HCT116 (cell line): ENCODE measurements around the gene CHST8. TPM values are rescaled to one million over a fixed set of nuclear protein-coding genes. Genes with fewer than 3 reads are reported as not detected.

Experiments used
- ATAC-seq: fragments of 200-7000 bp; cut with Tn5 transposase; 2 replicates; pipeline ENCODE4 v1.9.1; 2020; ENCODE audit warnings: mild to moderate bottlenecking, moderate library complexity
- BruUV-seq: library from RNA; stranded (reverse); fragments of 400-500 nt; replicated peaks from 2 replicates; lab custom pipeline; 2021; lab: Mats Ljungman, UMichigan
- CTCF ChIA-PET: fragments of 300-600 bp; sonication (Branson Sonifier 250); formaldehyde crosslinking; loops from one replicate; lab custom pipeline; 2021; ENCODE audit warnings: antibody characterized with exemption; lab: Charles Lee
- POLR2A ChIA-PET: fragments of 300-600, 350-600 bp; sonication (Branson Sonifier 250); formaldehyde crosslinking; loops from one replicate; lab custom pipeline; 2021; ENCODE audit warnings: antibody characterized with exemption; lab: Charles Lee
- RAD21 ChIA-PET, 2 experiments: fragments of 300-600 bp; sonication (Branson Sonifier 250); formaldehyde crosslinking; loops; one replicate each; lab custom pipeline; 2023; ENCODE audit warnings: low total read pairs in 2 of 2; ENCODE audit not compliant: uncharacterized antibody in 2 of 2, unreplicated experiment in 2 of 2, low non-redundant PET in 1 of 2; lab: Charles Lee
- DNase-seq: peaks from one replicate; pipeline ENCODE4 v3.0.0-alpha.2; 2010; ENCODE audit warnings: low read depth, low spot score
- H2AFZ ChIP-seq: fragments of 200-600 bp; shearing (Covaris generic), sonication (generic); 2 replicates; pipeline ENCODE4 v1.6.1; 2017; ENCODE audit warnings: low read depth, mixed run types, mixed read lengths, antibody characterized with exemption, low read length; ENCODE audit not compliant: poor library complexity, severe bottlenecking
- H3K27ac ChIP-seq: 2 replicates; pipeline ENCODE4 v1.5.1; 2012; ENCODE audit warnings: low read depth, low read length
- H3K27me3 ChIP-seq: fragments of 200-600 bp; sonication (generic); 2 replicates; pipeline ENCODE4 v1.6.1; 2016; ENCODE audit warnings: mixed run types, low read length, mixed read lengths; ENCODE audit not compliant: insufficient read depth
- H3K36me3 ChIP-seq, 2 experiments: fragments of 200-500 bp in 1 of 2; fragments of 200-600 bp in 1 of 2; sonication (Bioruptor generic) in 1 of 2; sonication (generic) in 1 of 2; 2 replicates each; pipeline versions ENCODE4 v1.5.1 to v1.6.1; 2014 to 2016; ENCODE audit warnings: low read length in 2 of 2, inconsistent platforms in 1 of 2, mixed read lengths in 1 of 2, mixed run types in 1 of 2; ENCODE audit not compliant: insufficient read depth in 2 of 2, control insufficient read depth in 1 of 2
- H3K4me1 ChIP-seq, 2 experiments: fragments of 200-600 bp in 1 of 2; sonication (generic) in 1 of 2; 2 replicates each; pipeline versions ENCODE4 v1.5.1 to v1.6.1; 2012 to 2017; ENCODE audit warnings: low read length in 2 of 2, inconsistent platforms in 1 of 2, mild to moderate bottlenecking in 1 of 2, mixed read lengths in 1 of 2, mixed run types in 1 of 2, moderate library complexity in 1 of 2; ENCODE audit not compliant: insufficient read depth in 2 of 2, control insufficient read depth in 1 of 2
- H3K4me2 ChIP-seq: fragments of 200-600 bp; sonication (generic); 2 replicates; pipeline ENCODE4 v1.6.1; 2017; ENCODE audit warnings: mixed run types, low read length, mixed read lengths
- H3K4me3 ChIP-seq, 2 experiments: fragments of 200-600 bp in 1 of 2; sonication (generic) in 1 of 2; replicated peaks in 1 of 2; 2 replicates each; pipeline ENCODE4 v1.5.1; 2011 to 2016; ENCODE audit warnings: low read length in 2 of 2, control low read depth in 1 of 2, low read depth in 1 of 2, mild to moderate bottlenecking in 1 of 2, mixed read lengths in 1 of 2, mixed run types in 1 of 2
- H3K79me2 ChIP-seq: fragments of 200-600 bp; sonication (generic); 2 replicates; pipeline ENCODE4 v1.6.1; 2017; ENCODE audit warnings: mild to moderate bottlenecking, mixed run types, low read length, moderate library complexity, mixed read lengths; ENCODE audit not compliant: insufficient read depth
- H3K9ac ChIP-seq: fragments of 200-600 bp; sonication (generic); 2 replicates; pipeline ENCODE4 v1.6.1; 2016; ENCODE audit warnings: low read length, mixed read lengths
- H3K9me2 ChIP-seq: fragments of 200-600 bp; sonication (generic), shearing (Covaris generic); 2 replicates; pipeline ENCODE4 v1.6.1; 2017; ENCODE audit warnings: mixed run types, mild to moderate bottlenecking, moderate library complexity; ENCODE audit not compliant: insufficient read depth
- H3K9me3 ChIP-seq, 2 experiments: fragments of 200-500 bp in 1 of 2; fragments of 200-600 bp in 1 of 2; sonication (Bioruptor generic) in 1 of 2; sonication (generic) in 1 of 2; 2 replicates each; pipeline ENCODE4 v1.6.1; 2014 to 2017; ENCODE audit warnings: low read length in 2 of 2, mixed read lengths in 2 of 2, inconsistent platforms in 1 of 2, low read depth in 1 of 2, mild to moderate bottlenecking in 1 of 2, mixed run types in 1 of 2, moderate library complexity in 1 of 2; ENCODE audit not compliant: control insufficient read depth in 1 of 2, insufficient read depth in 1 of 2
- H4K20me1 ChIP-seq: fragments of 200-600 bp; sonication (generic), shearing (Covaris generic); 2 replicates; pipeline ENCODE4 v1.6.1; 2017; ENCODE audit warnings: mixed run types, mild to moderate bottlenecking, moderate library complexity; ENCODE audit not compliant: insufficient read depth
- CEBPB ChIP-seq: IDR thresholded peaks from 2 replicates; pipeline ENCODE4 v1.6.1; 2012; ENCODE audit warnings: low read depth
- ELF1 ChIP-seq: IDR thresholded peaks from 2 replicates; pipeline ENCODE4 v1.6.1; 2012; ENCODE audit warnings: low read depth, borderline replicate concordance
- EZH2 ChIP-seq: fragments of 200-600 bp; sonication (generic); IDR thresholded peaks from 2 replicates; pipeline ENCODE4 v1.6.1; 2017; ENCODE audit warnings: antibody characterized with exemption, mixed run types
- FOSL1 ChIP-seq: IDR thresholded peaks from 2 replicates; pipeline ENCODE4 v1.6.1; 2012; ENCODE audit warnings: low read depth
- POLR2AphosphoS5 ChIP-seq: IDR thresholded peaks from 2 replicates; pipeline ENCODE4 v1.6.1; 2011; ENCODE audit warnings: mild to moderate bottlenecking, low read depth, low read length, moderate library complexity
- RAD21 ChIP-seq: IDR thresholded peaks from 2 replicates; pipeline ENCODE4 v1.6.1; 2012; ENCODE audit warnings: low read depth, mild to moderate bottlenecking
- SIN3A ChIP-seq: IDR thresholded peaks from 2 replicates; pipeline ENCODE4 v1.6.1; 2012; ENCODE audit warnings: low read depth
- SRF ChIP-seq: IDR thresholded peaks from 2 replicates; pipeline ENCODE4 v1.6.1; 2012; ENCODE audit warnings: low read depth
- TCF7L2 ChIP-seq: IDR thresholded peaks from 2 replicates; pipeline ENCODE4 v1.7.0; 2011; ENCODE audit warnings: borderline replicate concordance, inconsistent platforms; ENCODE audit not compliant: insufficient read depth, insufficient read length; ENCODE audit errors: extremely low read depth
- YY1 ChIP-seq: IDR thresholded peaks from 2 replicates; pipeline ENCODE4 v1.6.1; 2011; ENCODE audit warnings: low read length, low read depth, moderate library complexity, mild to moderate bottlenecking; ENCODE audit not compliant: insufficient replicate concordance; ENCODE audit errors: extremely low read depth
- ZBTB33 ChIP-seq: IDR thresholded peaks from 2 replicates; pipeline ENCODE4 v1.6.1; 2011; ENCODE audit warnings: mild to moderate bottlenecking, low read length, moderate library complexity; ENCODE audit not compliant: insufficient replicate concordance; ENCODE audit errors: extremely low read depth
- intact Hi-C: fragments of 100-400 bp; cut with micrococcal nuclease; formaldehyde crosslinking; loops from 2 replicates; pipeline ENCODE4 v1.10.0; 2022
- total RNA-seq: library from RNA; stranded (reverse); gene quantifications from one replicate; pipeline ENCODE4 v1.2.1, GENCODE V29; 2021; ENCODE audit not compliant: unreplicated experiment
- TF ChIP-seq, protein P1 (sequence below): IDR thresholded peaks from 2 replicates; pipeline ENCODE4 v1.6.1; 2012; ENCODE audit warnings: low read depth

CHST8 gene
- total RNA-seq, 1 experiment from 2014 or later = not detected

GRCh38 chr19:33705090-33705847 is 83.5 kb downstream of the CHST8 start:
- ChIA-PET RAD21 (no interaction called here), CTCF (no interaction called here), POLR2A (no interaction called here)
- no peaks in the 10 kb centered on the region for H3K9me2 ChIP-seq
- H3K4me1 ChIP-seq = no peaks in the 10 kb centered on the region
- no peaks in the 10 kb centered on the region for H3K36me3 ChIP-seq
- H3K9me3 ChIP-seq = no peaks in the 10 kb centered on the region
- no peaks in the 10 kb centered on the region for H4K20me1 ChIP-seq
- H2AFZ ChIP-seq = no peak overlapping the region
- DNase-seq (no peak), ATAC-seq (no peak)
- no peaks in the 10 kb centered on the region for H3K79me2 ChIP-seq
- peak; percentile 19; the same call in 1 of the 2 replicates for TF ChIP-seq RAD21
- no peak for TF ChIP-seq ELF1
- no peak for TF ChIP-seq EZH2
- no peak for TF ChIP-seq SRF
- no peak for TF ChIP-seq SIN3A
- TF ChIP-seq ZBTB33 = no peak
- no peak for TF ChIP-seq POLR2AphosphoS5
- H3K9ac ChIP-seq = no peak overlapping the region
- intact Hi-C loops = no loop called here
- no TSS peak for BruUV-seq
- no peak overlapping the region for H3K4me3 ChIP-seq
- H3K4me2 ChIP-seq = no peak overlapping the region
- no peak overlapping the region for H3K27ac ChIP-seq
- peaks cover 32% of the 10 kb centered on the region for H3K27me3 ChIP-seq

DNA sequence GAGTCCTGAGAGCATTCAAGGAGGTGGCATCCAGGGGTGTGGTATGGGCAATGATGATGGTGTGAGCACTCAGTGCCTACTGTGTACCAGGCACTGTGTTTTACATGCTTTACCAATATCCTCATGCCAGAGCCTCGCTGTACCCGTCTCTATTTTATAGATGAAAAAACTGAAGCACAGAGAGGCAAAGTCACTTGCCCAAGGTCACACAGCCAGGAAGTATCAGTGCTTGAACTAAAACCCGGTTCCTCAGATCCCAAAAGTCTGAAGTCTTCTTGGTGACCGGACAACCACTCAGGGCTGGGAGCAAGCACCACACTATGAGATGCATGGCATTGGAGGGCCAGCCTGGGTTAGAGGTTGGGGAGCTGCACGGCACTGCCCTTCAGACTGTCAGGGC is 84.1 kb downstream of the CHST8 start:
- Histone ChIP-seq H4K20me1 (no peaks in the 10 kb centered on the region), H3K79me2 (no peaks in the 10 kb centered on the region), H3K4me1 (no peaks in the 10 kb centered on the region), H3K27ac (no peak overlapping the region), H2AFZ (no peak overlapping the region), H3K36me3 (no peaks in the 10 kb centered on the region), H3K9me3 (no peaks in the 10 kb centered on the region), H3K27me3 (peaks cover 32% of the 10 kb centered on the region), H3K9ac (no peak overlapping the region), H3K9me2 (no peaks in the 10 kb centered on the region), H3K4me2 (no peak overlapping the region), H3K4me3 (no peak overlapping the region)
- DNase-seq (no peak), ATAC-seq (no peak)
- RAD21 ChIA-PET = no interaction called here
- CTCF ChIA-PET = no interaction called here
- intact Hi-C loops = no loop called here
- POLR2A ChIA-PET = no interaction called here
- no TSS peak for BruUV-seq
- TF ChIP-seq YY1 (no peak), RAD21 (no peak), TCF7L2 (no peak), FOSL1 (no peak), SRF (no peak), SIN3A (no peak), CEBPB (no peak)
- TF ChIP-seq, protein P1, sequence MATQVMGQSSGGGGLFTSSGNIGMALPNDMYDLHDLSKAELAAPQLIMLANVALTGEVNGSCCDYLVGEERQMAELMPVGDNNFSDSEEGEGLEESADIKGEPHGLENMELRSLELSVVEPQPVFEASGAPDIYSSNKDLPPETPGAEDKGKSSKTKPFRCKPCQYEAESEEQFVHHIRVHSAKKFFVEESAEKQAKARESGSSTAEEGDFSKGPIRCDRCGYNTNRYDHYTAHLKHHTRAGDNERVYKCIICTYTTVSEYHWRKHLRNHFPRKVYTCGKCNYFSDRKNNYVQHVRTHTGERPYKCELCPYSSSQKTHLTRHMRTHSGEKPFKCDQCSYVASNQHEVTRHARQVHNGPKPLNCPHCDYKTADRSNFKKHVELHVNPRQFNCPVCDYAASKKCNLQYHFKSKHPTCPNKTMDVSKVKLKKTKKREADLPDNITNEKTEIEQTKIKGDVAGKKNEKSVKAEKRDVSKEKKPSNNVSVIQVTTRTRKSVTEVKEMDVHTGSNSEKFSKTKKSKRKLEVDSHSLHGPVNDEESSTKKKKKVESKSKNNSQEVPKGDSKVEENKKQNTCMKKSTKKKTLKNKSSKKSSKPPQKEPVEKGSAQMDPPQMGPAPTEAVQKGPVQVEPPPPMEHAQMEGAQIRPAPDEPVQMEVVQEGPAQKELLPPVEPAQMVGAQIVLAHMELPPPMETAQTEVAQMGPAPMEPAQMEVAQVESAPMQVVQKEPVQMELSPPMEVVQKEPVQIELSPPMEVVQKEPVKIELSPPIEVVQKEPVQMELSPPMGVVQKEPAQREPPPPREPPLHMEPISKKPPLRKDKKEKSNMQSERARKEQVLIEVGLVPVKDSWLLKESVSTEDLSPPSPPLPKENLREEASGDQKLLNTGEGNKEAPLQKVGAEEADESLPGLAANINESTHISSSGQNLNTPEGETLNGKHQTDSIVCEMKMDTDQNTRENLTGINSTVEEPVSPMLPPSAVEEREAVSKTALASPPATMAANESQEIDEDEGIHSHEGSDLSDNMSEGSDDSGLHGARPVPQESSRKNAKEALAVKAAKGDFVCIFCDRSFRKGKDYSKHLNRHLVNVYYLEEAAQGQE = no peak
